Non-pigmented ciliary epithelial cell (primary cell): ENCODE data around the gene CCDC196.
"Not testable (repeated sequence)": the region's sequence is repeated elsewhere in the genome, so short reads cannot be mapped to it uniquely, and the experiment has no call there.

Experiments used
- DNase-seq: peaks from one replicate; pipeline ENCODE4 v3.0.0-alpha.2; 2010; ENCODE audit warnings: low read depth

CCDC196 gene

DNA sequence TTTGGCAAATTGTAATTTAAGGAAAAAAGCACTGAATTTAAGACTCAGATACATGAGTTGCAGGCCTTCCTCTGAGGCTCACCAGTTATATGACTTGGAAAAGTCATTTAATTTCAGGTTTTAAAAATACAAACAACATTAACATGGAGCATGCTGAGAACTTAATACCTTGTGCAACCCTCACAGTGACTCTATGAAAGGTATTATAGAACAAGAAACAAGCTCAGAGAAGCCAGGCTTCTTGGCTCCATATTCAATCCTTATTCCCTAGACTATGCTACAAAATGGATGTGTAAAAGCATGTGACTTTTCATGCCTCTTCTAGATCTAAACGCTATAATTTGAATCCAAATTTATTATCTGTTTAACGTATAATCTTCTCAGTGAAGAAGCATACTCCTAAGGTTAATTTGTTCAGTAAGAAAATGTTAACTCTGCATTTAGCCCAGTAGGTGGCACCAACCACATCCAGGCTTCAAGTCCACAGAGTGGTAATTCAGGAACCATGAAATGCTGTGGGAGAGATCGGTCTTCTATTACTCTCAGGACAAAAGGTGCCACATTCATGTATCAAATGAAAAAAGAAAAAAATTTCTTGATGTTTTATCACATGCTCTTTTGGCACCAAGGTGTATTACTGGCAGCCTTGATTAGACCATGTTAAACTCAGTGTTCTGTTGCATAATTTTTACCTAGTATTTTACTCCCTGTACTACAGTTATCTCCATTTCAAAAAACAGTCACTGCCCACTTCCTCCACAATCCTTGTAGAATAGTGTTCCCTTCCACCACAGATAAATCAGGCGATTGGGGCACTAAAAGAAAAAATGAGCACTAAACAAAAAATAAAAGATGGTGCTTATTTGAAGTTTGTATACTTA is 9.3 kb downstream of the CCDC196 start:
- DNase-seq, result no peak

GRCh38 chr14:66496188-66496807 is 10.1 kb downstream of the CCDC196 start:
- no peak for DNase-seq

- no peak for DNase-seq
Measured at GRCh38 chr14:66496911-66497310, 10.7 kb downstream of the CCDC196 start.

DNA sequence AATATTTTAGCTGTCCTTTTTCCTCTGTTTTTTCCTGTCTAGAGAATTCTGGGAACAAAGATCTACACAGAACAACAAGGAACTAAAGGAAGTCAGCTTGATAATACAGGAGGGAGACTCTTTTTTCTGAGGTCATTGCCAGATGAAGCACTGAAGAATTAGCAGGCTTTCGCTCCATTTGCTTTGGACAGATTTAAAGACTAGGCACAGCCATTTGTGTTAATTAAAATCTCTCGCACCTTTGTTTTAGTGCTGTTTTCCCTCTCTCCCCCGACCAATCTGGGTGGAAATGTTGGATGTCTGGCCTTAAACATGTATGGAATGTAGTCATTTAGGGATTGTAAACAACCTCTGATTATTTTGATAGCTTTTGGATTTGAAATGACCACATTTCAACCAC is 12.1 kb downstream of the CCDC196 start:
- DNase-seq, result no peak

DNA sequence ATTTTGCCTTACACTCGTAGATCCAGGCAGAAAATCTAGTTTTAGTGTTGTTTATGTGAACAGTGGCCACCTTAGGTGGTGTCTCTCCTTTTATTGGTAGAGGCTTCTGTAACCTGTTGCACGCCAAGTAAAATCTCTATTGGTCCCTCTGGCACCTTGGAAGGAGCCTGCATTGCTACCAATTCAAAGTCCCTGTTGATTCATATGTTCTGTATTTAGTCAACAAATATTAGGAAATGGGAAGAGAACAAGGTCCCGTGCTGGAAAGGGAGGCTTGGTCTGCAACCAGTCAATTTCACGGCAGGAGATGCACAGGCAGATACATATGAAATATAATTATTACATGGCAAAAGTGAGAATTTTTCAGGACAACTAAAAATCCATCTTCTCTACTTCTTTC is 15.4 kb downstream of the CCDC196 start:
- DNase-seq, result no peak

GRCh38 chr14:66502836-66503235 is 16.7 kb downstream of the CCDC196 start:
- not testable (repeated sequence) for DNase-seq

DNA sequence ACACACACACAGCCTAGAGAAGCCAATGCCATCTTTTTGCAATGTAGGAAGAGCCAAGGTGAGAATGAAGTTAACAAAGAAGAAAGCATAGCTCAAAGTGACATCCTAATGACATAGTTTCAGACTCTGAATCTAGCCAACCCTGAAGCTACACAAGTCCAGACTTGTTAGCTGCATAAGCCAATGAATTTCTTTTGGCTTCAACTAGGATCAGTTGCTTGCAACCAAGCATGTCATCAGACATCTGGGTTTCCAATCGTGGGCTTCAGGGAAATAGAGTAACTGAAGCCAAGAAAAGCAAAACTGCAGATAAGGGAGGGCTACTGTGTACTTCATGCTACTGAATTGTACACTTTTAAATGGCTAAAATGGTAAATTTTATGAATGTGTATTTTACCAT is 17.4 kb downstream of the CCDC196 start:
- DNase-seq, result no peak

- DNase-seq, result no peak
Measured at GRCh38 chr14:66507181-66507721, 21.1 kb downstream of the CCDC196 start.

- DNase-seq, result peak; percentile 97
Measured at GRCh38 chr14:66507722-66508546, 21.8 kb downstream of the CCDC196 start, which contains the start of gene GPHN. Gene GPHN (plus strand): TSS chr14:66508147.

DNA sequence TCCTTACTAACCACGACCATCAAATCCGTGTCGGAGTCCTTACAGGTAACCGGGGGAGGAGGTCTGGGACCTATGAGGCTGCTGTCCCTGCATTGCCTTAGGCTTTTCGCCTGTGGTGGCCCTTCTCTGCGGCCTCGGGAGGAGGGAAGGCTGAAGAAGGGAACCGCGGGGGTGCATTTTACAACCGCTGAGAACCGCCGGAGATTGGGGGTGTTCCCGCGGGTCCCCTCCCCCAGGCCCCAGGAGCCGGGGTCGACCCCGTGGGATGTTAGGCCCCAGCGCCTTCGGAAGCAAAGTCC is 22.3 kb downstream of the CCDC196 start:
- DNase-seq, result no peak

- no peak for DNase-seq
Measured at GRCh38 chr14:66508846-66509621, 22.9 kb downstream of the CCDC196 start.

DNA sequence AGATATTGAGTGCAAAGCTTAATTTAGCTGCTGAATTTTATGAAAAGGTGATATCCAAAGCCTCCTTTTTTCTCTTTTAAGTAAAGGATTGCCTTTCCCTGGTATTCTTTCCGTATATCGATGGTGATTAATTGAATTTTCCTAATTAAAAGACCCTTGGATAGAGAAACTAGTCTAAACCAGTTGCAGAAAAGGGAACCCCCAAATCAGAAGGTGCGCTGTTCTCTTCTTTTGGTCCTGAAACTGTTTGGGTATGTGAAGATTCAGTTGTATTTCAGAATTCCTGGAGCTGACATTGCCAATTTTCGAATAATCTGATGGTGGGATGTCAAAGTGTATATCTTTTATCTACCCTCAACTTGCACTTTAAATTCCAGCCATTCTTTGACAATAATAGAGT is 23.7 kb downstream of the CCDC196 start:
- no peak for DNase-seq

DNA sequence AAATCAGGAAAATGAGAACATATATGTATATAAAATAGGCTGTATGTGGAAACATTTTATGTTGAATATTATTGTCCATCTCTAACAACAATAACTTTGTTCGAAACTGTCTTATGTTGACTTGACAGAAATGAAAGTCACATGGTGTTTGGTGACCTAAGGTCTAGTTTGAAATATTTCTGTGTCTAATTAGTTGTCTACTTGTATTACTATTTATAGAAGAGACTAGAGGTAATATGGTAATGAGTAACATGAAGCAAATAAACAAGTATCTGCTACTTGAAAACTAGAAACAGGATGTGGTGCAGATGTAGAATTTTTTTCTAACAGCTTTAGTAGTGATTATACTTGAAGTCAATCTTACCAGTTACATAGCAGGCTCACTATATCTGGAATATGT is 25.7 kb downstream of the CCDC196 start:
- DNase-seq, result no peak

DNA sequence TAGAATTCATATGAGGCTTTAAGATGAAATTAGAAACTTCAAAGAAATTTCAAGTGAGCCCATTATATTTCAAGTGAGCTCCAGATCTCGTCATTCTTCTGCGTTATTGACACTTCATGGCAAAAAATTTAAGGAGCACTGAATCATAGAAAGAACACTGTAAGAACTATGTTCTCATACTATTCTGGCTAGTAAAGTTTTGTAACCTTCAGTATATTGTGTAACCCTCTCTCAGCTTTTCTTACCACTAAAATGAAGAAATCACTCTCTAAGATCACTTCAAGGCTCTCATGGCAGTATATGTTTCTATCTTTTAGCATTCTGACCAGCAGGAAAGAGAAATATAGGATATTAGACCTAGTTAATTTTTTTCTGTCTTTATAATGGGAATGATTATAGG is 28.0 kb downstream of the CCDC196 start:
- no peak for DNase-seq

DNA sequence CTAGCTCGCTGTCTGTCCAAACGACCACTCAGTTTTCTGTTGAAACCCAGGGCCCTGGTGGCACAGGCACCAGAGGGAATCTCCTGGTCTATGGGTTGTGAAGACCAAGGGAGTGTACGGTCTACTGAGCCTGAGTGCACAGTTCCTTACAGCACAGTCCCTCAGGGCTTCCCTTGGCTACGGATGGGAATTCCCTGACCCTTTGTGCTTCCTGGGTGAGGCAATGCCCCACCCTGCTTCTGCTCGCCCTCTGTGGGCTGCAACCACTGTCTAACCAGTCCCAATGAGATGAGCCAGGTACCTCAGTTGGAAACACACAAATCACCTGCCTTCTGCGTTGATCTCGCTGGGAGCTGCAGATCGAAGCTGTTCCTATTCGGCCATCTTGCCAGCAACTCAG is 44.4 kb downstream of the CCDC196 start:
- DNase-seq, result no peak

- DNase-seq, result no peak
Measured at GRCh38 chr14:66539034-66539433, 52.9 kb downstream of the CCDC196 start.

DNA sequence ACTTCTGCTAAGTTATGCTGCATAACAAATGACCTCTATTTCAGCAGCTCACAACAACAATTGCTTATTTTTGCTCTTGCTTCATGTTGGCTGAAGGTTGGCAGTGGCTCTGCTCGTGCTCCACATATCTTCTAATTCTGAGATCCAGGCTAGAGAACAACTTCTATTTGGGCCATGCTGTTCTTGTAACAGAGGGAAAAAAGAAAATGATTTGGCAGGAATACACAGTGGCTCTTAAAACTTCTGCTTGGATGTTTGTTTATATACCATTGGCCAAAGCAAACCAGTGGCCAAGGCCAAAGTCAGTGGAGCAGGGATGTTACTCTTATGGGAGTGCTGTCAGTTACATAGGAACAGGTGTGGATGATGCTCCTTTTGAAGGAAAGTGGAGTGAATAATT is 53.9 kb downstream of the CCDC196 start:
- no peak for DNase-seq

DNA sequence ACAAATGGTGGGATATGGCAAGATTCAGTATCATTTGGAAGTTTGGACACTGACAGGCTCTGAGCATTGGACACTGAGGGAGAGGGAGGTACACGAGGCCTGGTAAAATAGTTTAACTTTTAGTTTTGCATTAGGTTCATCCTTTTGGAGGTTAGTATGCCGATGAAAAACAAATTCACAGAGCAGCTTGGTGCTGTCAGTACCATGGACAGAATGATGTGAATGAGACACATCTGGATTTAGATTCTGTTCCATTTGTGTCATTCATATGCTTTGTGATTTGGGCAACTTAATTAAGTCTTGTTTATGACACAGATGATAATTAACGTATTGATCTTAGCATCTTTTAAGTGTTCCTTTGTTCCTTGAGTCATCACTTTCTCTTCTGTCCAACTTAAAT is 55.5 kb downstream of the CCDC196 start:
- no peak for DNase-seq

- DNase-seq, result no peak
Measured at GRCh38 chr14:66543996-66544395, 57.8 kb downstream of the CCDC196 start.

GRCh38 chr14:66545191-66545590 is 59.0 kb downstream of the CCDC196 start:
- DNase-seq, result not testable (repeated sequence)

- not testable (repeated sequence) for DNase-seq
Measured at GRCh38 chr14:66545751-66546150, 59.6 kb downstream of the CCDC196 start.
